ELF-1 (cell line): Measurements from ENCODE around the gene MMP25.

Experiments used
- DNase-seq: peaks from one replicate; pipeline ENCODE4 v3.0.0-alpha.2; 2016; ENCODE audit warnings: low read depth, low spot score

Gene MMP25

GRCh38 chr16:3045758-3046640 is at the start of gene MMP25:
Gene MMP25 (plus strand): TSS chr16:3046561. CDS start chr16:3046918, 357 bp downstream.
- peak; percentile 32 for DNase-seq

GRCh38 chr16:2999929-3000328 is 46.4 kb upstream of the MMP25 start:
- no peak for DNase-seq

GRCh38 chr16:3000540-3000939 is 45.8 kb upstream of the MMP25 start:
- no peak for DNase-seq

GRCh38 chr16:3001316-3001715 is 45.0 kb upstream of the MMP25 start:
- DNase-seq, result no peak

- DNase-seq, result peak; percentile 100
These were observed 42.6 kb upstream of the MMP25 start for GRCh38 chr16:3003582-3004270.

- no peak for DNase-seq
These were observed 42.0 kb upstream of the MMP25 start for GRCh38 chr16:3004319-3004718.

GRCh38 chr16:3004781-3005284 is 41.5 kb upstream of the MMP25 start:
- DNase-seq, result peak; percentile 73

GRCh38 chr16:3007059-3007956 is 39.1 kb upstream of the MMP25 start:
- DNase-seq, result no peak

GRCh38 chr16:3007957-3008689 is 38.2 kb upstream of the MMP25 start:
- DNase-seq, result peak; percentile 98

- no peak for DNase-seq
These were observed 37.7 kb upstream of the MMP25 start for GRCh38 chr16:3008690-3009037.

GRCh38 chr16:3009568-3010390 is 36.6 kb upstream of the MMP25 start:
- DNase-seq, result peak; percentile 98

- DNase-seq, result no peak
These were observed 35.9 kb upstream of the MMP25 start for GRCh38 chr16:3010510-3010909.

- no peak for DNase-seq
These were observed 34.1 kb upstream of the MMP25 start for GRCh38 chr16:3012246-3012645.

- DNase-seq, result peak; percentile 78
These were observed 33.4 kb upstream of the MMP25 start, which contains the start of gene CLDN9 for GRCh38 chr16:3012828-3013420. Gene CLDN9 (plus strand): TSS chr16:3012923. CDS start chr16:3013363, 440 bp downstream.

- peak; percentile 68 for DNase-seq
These were observed 32.8 kb upstream of the MMP25 start for GRCh38 chr16:3013491-3013951.

GRCh38 chr16:3013998-3014690 is 32.2 kb upstream of the MMP25 start:
- DNase-seq, result no peak

GRCh38 chr16:3014971-3015370 is 31.4 kb upstream of the MMP25 start:
- DNase-seq, result no peak

GRCh38 chr16:3015865-3016521 is 30.4 kb upstream of the MMP25 start:
- no peak for DNase-seq
